ENCODE data around the gene CD200R1L.
A peak's percentile ranks its signal among the peaks of the same experiment; 100 is the strongest.

Gene CD200R1L

GRCh38 chr3:112818289-112818688, 28.4 kb downstream of the CD200R1L start:
- DNase-seq (ENCODE audit: low spot score): peak; percentile 40

- no peak for DNase-seq (ENCODE audit: low spot score)
Measured at GRCh38 chr3:112817797-112818196, 28.9 kb downstream of the CD200R1L start.

- no peak for DNase-seq (ENCODE audit: low spot score)
Measured at GRCh38 chr3:112817271-112817670, 29.4 kb downstream of the CD200R1L start.

DNA sequence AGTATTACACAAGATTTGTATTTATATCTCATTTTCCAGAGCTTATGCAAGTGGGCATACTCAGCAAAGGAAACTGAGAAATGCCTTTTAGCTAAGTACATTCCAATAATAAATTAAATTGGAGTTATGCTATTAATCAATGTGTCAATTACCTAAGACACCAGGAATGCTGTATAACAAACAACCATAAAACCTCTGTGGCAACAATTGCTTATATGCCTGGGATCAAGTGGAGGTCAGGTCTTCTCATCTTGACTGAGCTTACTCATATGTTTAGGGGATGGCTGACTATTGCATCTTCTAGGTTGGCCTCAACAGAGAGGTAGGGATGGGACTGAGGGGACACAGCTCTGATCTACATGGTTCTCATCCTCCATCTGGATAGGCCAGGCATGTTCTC, 30.7 kb downstream of the CD200R1L start:
- no peak for DNase-seq (ENCODE audit: low spot score)

DNA sequence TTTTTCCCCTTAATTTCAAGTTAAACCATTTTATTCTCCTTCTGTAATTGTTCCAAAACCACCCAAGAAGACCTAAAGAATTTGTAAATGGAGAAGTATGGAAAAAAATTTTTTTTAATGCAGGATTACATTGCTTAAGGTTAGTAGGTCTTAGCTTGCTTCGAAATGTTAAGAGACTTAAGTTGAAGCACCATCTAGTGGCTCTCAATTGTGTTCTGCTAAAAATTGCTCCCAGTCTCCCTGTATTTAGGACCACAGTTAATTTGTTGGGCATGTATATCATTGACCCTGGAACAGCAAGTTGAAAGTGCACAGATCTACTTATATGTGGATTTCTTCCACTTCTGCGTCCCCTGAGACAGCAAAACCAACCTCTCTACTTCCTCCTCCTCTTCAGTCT, 32.4 kb downstream of the CD200R1L start:
- peak; percentile 58 for DNase-seq (ENCODE audit: low spot score)

GRCh38 chr3:112813723-112814171, 32.9 kb downstream of the CD200R1L start:
- DNase-seq (ENCODE audit: low spot score): no peak

- DNase-seq (ENCODE audit: low spot score): no peak
Measured at GRCh38 chr3:112813016-112813415, 33.6 kb downstream of the CD200R1L start.

GRCh38 chr3:112811917-112812660, 34.6 kb downstream of the CD200R1L start:
- DNase-seq (ENCODE audit: low spot score): no peak

DNA sequence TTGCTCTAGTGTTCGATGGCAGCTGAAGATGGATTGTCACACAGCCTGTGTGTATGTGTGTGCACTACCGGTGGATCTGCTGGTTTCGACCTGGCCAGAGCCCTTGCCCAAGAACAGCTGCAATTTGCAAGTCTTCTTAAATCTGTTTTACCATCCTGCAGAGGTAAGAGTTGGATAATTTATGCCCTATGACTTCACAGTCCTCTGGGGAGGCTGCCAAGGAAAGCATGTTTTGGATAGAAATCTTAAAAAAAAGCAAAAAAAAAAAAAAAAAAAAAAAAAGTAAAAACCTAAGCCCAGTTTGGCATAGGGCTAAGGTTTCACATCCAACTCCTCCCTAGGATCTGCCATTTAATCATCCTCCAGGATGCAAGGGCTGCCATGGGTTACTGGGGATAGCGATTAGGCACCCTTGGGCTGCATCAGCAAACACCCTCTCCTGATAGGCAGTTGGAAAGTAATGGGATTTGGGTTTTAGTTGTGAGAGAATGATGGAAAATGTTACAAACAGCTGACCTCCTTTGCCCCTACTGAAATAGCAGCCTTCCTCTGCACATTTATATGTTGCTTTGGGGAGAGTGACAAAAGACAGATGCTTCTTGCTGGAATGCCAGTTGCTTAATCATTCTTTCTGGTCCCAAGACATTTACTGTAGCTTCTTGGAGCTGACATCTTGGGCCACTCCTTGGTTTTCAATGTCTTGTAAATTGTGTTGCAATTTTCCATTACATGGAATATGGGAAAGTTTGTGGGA, 35.4 kb downstream of the CD200R1L start:
- DNase-seq (ENCODE audit: low spot score): peak; percentile 73

DNA sequence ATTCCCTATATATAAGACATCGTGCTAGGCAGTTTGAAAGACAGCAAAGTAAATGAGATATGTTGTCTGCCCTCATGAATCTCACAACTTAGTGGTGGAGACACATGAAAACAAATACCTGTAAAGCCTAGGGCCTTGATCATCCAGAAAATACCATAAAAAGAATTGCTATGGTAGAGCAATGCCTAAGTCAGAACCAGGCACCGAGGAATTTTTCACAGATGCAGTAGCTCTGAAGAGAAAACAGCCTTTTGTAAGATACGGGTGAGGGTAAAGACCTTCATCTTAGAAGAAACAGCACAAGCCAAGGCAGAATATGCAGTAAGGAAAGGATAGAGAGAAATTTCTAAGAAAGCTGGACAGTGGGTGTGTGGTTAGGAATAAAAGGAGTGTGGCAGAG, 36.1 kb downstream of the CD200R1L start:
- DNase-seq (ENCODE audit: low spot score): no peak

DNA sequence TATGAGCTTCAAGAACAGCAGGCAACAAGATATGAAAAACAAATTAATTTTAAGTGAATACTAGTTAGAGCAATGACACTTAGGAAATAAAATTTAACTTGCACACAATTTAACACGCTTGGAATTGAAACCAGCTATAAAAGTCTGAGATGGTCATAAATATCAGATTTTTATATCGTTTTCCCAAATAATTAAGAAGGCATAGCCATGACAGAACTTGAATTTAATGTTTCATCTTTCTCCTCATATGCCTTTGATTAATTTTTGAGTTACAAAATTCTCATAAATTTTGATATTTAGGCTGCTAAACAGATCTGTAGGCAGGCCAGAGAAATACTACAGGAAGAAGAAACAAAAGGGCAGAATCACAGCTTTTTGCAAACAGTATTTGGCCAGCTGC, 38.5 kb downstream of the CD200R1L start:
- no peak for DNase-seq (ENCODE audit: low spot score)

DNA sequence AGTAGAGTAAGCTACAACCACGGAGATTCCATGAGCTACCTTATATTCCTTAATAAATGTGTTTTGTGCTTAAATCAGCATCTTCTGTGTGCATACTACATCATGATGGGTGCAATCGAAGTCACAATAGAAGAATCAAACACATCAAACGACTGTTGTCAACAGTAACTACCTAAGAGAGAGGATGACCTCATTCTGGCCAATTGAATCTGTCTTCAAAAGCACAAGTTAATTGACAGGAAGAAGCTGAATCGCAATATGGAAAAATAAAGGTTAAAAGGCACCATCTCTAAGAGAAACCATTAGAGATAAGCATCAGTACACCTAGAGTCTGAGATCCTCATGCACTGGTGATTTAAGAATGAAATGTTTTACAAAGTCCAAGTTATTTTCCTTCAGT, 39.0 kb downstream of the CD200R1L start:
- DNase-seq (ENCODE audit: low spot score): no peak

- no peak for DNase-seq (ENCODE audit: low spot score)
Measured at GRCh38 chr3:112806903-112807302, 39.8 kb downstream of the CD200R1L start.

DNA sequence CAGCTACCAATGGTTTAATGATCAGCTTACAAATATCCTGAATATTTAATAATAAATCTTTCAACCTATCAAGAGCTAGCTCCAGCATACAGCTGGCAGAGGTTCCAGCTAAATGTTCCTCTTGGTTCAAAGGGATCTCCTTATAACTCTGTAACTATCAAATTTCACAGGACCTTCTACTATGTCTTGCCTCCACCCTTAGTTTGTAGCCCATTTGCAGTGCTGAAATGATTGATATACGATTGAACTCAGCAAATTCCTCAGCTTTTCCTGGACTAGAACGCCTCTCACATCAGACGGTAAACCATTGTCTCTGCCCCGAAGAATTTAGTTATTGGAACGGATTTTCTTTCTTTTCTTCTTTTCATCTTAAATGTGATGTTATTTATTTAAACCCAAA, 41.5 kb downstream of the CD200R1L start:
- no peak for DNase-seq (ENCODE audit: low spot score)

GRCh38 chr3:112804021-112804420, 42.6 kb downstream of the CD200R1L start:
- DNase-seq (ENCODE audit: low spot score): no peak

DNA sequence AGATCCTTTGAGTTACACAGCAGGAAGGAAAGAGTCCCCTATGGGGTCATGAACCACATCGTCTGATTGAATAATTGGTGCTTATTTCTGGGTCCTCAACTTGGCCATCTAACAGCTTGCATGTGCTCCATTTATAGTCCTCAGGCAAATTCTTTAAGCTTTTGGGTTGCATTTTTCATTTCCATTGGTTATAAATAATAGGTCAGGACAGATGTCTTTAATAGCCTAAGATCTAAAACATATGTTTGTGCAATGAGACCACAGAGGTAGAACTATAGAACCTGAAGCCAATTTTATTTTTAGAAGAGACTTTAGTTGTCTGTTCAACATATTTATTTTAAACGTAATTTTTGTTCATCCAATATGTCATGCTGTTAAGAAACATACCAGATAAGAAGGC, 43.2 kb downstream of the CD200R1L start:
- DNase-seq (ENCODE audit: low spot score): no peak

DNA sequence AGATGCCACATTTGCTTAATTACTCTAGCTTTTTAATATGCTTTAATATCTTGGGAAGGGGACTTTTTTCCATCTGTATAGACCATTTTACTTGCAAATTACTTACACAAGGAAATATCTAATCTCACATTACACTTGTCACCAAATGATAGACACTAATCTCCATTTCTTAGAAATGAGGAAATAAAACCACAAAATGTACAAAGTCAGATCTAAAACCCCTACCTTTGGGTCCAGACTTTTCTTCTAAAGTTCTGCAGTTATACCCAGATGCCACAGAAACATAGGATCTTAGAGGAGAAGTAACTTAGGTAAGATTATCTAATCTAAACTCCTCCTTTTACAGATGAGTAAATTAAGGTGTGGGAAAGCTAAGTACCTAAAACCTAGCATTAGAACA, 44.3 kb downstream of the CD200R1L start:
- DNase-seq (ENCODE audit: low spot score): no peak

- DNase-seq (ENCODE audit: low spot score): no peak
Measured at GRCh38 chr3:112799946-112800345, 46.7 kb downstream of the CD200R1L start.

DNA sequence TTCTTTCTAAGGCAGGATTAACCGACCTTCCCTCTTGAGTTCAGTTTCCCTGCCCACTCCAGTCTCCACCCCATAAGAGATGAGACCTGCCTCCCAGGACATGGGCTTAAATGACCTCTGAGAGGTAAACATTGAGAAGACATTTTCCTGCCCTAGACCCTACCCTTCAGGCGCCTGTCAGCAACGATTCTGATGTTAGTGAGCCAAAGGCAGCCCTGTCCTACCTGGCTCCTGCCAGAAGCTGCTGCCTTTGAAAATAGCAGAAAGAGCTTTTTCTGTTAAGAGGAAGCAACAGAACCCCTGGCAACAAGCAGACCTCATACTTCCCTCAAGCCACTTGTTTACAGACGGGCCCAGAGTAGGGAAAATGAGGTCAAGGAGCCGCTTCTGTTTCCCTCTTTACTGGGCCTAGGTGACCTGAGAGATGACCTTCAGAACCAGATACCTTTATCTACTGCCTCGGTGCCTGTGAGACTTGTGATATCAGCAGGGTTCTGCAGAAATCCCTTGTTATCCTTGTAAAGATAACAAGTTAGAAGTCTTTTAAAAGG, 52.0 kb downstream of the CD200R1L start:
- no peak for DNase-seq (ENCODE audit: low spot score)

GRCh38 chr3:112793326-112794081, 53.2 kb downstream of the CD200R1L start:
- no peak for DNase-seq (ENCODE audit: low spot score)

DNA sequence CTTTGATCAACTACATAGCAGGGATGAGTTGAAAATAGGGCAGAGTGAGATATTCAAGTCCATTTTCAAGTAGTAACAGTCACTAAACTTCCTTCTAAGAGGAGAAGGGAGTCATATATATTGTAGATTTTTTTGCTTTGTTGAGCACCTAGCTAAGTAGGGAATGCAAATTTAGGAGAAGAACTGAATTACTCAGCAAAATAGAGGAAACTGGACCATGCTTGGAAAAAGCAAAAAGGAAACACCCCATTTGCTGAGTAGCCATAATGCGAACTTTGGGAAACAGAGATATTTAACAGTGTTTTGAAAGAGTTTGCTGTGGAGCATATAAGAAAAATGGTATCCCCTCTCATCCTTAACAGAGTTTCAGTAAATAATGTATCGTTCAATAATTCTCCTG, 54.9 kb downstream of the CD200R1L start:
- DNase-seq (ENCODE audit: low spot score): no peak

DNA sequence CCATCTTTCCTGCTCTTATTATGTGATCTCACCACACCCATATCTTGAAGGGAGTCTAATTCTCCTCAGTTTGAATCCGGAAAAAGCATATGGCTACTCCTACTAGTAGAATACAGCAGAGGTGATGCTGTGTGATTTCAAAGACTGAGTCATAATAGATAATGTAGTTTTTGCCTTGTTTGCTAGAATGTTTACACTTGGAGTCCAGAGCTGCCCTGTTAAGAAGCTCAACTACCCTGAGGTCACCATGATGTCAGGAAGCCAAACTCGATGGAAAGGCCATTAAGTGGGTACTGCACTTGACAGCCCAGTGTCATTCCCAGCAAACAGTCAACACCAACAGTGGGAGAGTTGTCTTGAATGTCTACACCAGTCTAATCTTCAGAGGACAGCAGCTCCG, 56.9 kb downstream of the CD200R1L start:
- no peak for DNase-seq (ENCODE audit: low spot score)
